ENCODE results near the gene COL26A1. TPM values are rescaled to one million over a fixed set of nuclear protein-coding genes. Genes with fewer than 3 reads are reported as not detected.

The COL26A1 gene
- total RNA-seq, result under 1 TPM; under 0.01 TPM

DNA sequence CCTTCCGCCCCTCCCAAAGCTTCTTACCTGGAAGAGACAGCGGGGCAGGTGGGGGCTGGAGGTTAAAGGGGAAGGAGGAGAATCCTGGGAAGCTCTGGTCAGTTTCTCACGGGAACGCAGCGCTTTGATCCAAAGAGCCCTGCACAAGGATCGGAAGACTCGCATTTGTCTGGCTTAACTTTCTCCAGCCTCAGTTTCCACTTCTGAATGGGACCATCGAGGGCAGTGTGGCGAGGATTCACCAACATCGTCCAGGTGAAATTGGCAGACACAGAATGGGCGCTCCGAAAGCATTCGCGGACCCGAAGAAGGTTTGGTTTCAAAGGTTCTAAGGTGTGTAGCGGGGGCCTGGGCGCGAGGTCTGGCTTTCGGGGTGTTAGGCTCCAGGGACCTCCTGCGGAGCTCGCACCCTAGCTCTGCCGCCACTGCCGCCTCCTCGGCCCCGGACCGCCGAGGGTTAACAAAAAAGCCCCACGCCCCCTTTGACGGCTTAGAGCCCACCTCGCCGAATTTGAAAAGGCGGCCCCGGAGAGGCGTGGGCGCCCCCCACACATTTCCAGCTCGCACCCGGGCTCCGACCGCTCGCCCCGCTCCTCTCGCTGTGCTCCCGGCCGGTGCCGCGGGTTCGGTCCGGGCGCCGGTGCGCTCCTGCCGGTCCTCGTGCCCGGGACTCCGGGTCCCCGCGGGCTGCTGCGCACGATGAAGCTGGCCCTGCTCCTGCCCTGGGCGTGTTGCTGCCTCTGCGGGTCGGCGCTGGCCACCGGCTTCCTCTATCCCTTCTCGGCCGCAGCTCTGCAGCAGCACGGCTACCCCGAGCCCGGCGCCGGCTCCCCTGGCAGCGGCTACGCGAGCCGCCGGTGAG is at the start of gene COL26A1:
Gene COL26A1 (plus strand): TSS at position 542 of the 862 bp plus-strand sequence. CDS start 158 bp downstream, at position 700.

DNA sequence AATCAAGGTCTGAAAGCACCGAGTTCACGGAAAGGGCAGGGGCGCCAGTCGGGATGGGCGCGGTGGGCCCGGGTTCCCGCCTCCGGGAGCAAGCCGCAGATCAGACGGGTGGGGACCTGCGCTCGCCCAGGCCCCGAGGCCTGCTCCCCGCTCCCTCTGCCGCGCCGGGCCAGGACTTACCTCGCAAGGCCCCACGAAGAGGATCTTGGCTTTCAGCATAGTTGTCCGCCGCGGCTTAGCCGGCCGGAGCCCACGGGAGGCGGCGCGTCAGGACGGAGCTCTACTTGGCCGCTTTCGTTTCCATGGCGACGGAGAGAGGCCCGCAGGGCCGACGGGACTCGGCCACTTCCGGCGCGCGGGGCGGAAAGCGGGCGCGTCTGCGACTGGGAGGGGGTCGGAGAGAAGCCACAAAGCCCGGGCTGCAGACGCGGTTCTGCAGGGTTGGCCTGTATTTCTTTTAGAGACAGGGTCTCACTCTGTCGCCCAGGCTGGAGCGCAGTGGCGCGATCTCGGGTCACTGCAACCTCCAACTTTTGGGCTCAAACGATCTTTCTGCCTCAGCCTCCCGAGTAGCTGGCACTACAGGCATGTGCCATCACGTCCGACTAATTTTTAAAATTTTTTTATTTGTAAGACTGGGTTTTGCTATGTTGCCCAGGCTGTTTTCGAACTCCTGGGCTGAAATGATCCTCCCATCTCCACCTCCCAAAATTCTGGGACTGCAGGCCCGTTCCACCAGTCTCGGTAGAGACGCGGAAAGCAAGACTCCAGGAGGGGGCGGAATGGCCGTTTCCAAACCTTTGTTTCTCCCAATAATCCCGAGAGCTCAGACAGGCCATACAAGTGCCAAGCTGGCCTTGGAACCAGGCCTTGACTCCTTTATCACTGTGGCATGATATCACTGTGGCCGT is 40.9 kb upstream of the COL26A1 start, which contains the start of gene IFT22:
Gene IFT22 (minus strand): TSS at position 322 of the 911 bp plus-strand sequence. CDS start 103 bp downstream, at position 219.

Small RNAs within 50 kb of the gene (small RNA-seq; reads per million reads assigned to genes)
- gene AC004965.1, result 0 reads per million in 2 donors

Other genes with a start within 250 kb of the COL26A1 start
- 1 to 10 TPM; 1.0 to 3.3 TPM for gene SERPINE1, start 235.8 kb upstream of the COL26A1 start, total RNA-seq
- gene AP1S1, start 208.4 kb upstream of the COL26A1 start, total RNA-seq, result 100 to 1,000 TPM; 151 to 208 TPM
- 10 to 100 TPM in 1 of 2 donors, 1 to 10 TPM in 1; 8.3 to 27.0 TPM for gene VGF, start 197.3 kb upstream of the COL26A1 start, total RNA-seq
- gene NAT16, start 182.6 kb upstream of the COL26A1 start, total RNA-seq, result not detected
- gene MOGAT3, start 161.8 kb upstream of the COL26A1 start, total RNA-seq, result not detected
- 100 to 1,000 TPM; 199 to 220 TPM for gene PLOD3, start 145.3 kb upstream of the COL26A1 start, total RNA-seq
- 10 to 100 TPM; 60.9 to 88.1 TPM for gene ZNHIT1, start 144.7 kb upstream of the COL26A1 start, total RNA-seq
- 1 to 10 TPM; 3.0 to 4.1 TPM for gene CLDN15, start 125.1 kb upstream of the COL26A1 start, total RNA-seq
- 100 to 1,000 TPM; 138 to 142 TPM for gene FIS1, start 117.8 kb upstream of the COL26A1 start, total RNA-seq
- gene IFT22, start 41.1 kb upstream of the COL26A1 start, total RNA-seq, result 10 to 100 TPM; 20.0 to 21.6 TPM